ENCODE measurements around the gene IYD.

Gene IYD

GRCh38 chr6:150435360-150435759, 66.5 kb downstream of the IYD start:
- CTCF ChIA-PET, result interaction anchor here (0.7 to 1.0 kb wide), 2 partner anchors 10 to 20 kb away, joined by 3 read pairs; no protein-coding TSS in a partner anchor
- H3K4me3 ChIP-seq (ENCODE audit: low read depth, low read length), result no peak overlapping the region
- H3K4me1 ChIP-seq (ENCODE audit: control insufficient read depth, insufficient read depth, low read length), result no peaks in the 10 kb centered on the region
- H3K27ac ChIP-seq (ENCODE audit: extremely low read depth, low read depth, low read length), result no peak overlapping the region
- POLR2A ChIA-PET, result no interaction called here
- no peaks in the 10 kb centered on the region for H3K9me3 ChIP-seq (ENCODE audit: control insufficient read depth, insufficient read depth, low read depth, low read length)
- no peaks in the 10 kb centered on the region for H3K36me3 ChIP-seq (ENCODE audit: control insufficient read depth in 2 of 2, insufficient read depth in 1 of 2, low read length in 2 of 2)
- TF ChIP-seq, protein P1, sequence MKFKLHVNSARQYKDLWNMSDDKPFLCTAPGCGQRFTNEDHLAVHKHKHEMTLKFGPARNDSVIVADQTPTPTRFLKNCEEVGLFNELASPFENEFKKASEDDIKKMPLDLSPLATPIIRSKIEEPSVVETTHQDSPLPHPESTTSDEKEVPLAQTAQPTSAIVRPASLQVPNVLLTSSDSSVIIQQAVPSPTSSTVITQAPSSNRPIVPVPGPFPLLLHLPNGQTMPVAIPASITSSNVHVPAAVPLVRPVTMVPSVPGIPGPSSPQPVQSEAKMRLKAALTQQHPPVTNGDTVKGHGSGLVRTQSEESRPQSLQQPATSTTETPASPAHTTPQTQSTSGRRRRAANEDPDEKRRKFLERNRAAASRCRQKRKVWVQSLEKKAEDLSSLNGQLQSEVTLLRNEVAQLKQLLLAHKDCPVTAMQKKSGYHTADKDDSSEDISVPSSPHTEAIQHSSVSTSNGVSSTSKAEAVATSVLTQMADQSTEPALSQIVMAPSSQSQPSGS (tag by site-specific recombination; IDR thresholded peaks at IDR 0.05; ENCODE audit: low read depth), result 0 out of 2 replicates have a peak, but pooled peaks have one; percentile 9
- TF ChIP-seq ZNF785 (tag by site-specific recombination; IDR thresholded peaks at IDR 0.05), result no peak

DNA sequence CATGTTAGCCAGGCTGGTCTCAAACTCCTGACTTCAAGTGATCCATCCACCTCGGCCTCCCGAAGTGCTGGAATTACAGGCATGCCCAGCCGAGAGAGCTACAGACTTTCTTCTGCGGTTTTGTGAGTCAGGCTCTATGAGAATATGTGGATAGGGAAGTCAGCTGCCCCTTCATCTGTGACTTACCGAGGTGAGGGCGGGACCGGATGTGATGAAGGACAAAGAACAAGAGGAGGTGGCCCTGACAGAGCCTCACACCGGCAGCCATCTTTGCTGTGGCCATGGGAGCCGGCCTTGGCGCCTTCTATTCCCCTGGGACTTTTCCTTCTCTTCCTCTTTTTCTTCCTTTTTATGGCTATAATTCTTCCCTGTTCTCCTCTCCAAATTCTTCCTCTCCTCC, 67.0 kb downstream of the IYD start:
- Histone ChIP-seq H3K27ac (ENCODE audit: extremely low read depth, low read depth, low read length) (no peak overlapping the region), H3K9me3 (ENCODE audit: control insufficient read depth, insufficient read depth, low read depth, low read length) (no peaks in the 10 kb centered on the region), H3K36me3 (ENCODE audit: control insufficient read depth in 2 of 2, insufficient read depth in 1 of 2, low read length in 2 of 2) (no peaks in the 10 kb centered on the region), H3K4me1 (ENCODE audit: control insufficient read depth, insufficient read depth, low read length) (no peaks in the 10 kb centered on the region), H3K4me3 (ENCODE audit: low read depth, low read length) (no peak overlapping the region)
- TF ChIP-seq ZNF530 (tag by site-specific recombination; IDR thresholded peaks at IDR 0.05; ENCODE audit: low read depth) (no peak), ZNF664 (tag by site-specific recombination; IDR thresholded peaks at IDR 0.05) (no peak), ZNF510 (tag by site-specific recombination; IDR thresholded peaks at IDR 0.05; ENCODE audit: insufficient replicate concordance) (no peak), GLI4 (tag by site-specific recombination; IDR thresholded peaks at IDR 0.05) (no peak)
- ChIA-PET POLR2A (no interaction called here), CTCF (interaction anchor here (0.7 to 1.0 kb wide), 2 partner anchors 11 to 20 kb away, joined by 3 read pairs; no protein-coding TSS in a partner anchor)

- no peak overlapping the region for H3K4me3 ChIP-seq (ENCODE audit: low read depth, low read length)
- ChIA-PET POLR2A (no interaction called here), CTCF (no interaction called here)
- no peaks in the 10 kb centered on the region for H3K4me1 ChIP-seq (ENCODE audit: control insufficient read depth, insufficient read depth, low read length)
- no peak for TF ChIP-seq ZNF248 (tag by site-specific recombination; IDR thresholded peaks at IDR 0.05)
- TF ChIP-seq KLF10 (tag by site-specific recombination; IDR thresholded peaks at IDR 0.05), result no peak
- TF ChIP-seq ZNF133 (tag by site-specific recombination; IDR thresholded peaks at IDR 0.05), result no peak
- no peak for TF ChIP-seq ZEB2 (tag by site-specific recombination; IDR thresholded peaks at IDR 0.05)
- no peak for TF ChIP-seq YY1 (tag by site-specific recombination; IDR thresholded peaks at IDR 0.05)
- no peak for TF ChIP-seq ZNF280D (tag by site-specific recombination; IDR thresholded peaks at IDR 0.05)
- TF ChIP-seq, protein P2, sequence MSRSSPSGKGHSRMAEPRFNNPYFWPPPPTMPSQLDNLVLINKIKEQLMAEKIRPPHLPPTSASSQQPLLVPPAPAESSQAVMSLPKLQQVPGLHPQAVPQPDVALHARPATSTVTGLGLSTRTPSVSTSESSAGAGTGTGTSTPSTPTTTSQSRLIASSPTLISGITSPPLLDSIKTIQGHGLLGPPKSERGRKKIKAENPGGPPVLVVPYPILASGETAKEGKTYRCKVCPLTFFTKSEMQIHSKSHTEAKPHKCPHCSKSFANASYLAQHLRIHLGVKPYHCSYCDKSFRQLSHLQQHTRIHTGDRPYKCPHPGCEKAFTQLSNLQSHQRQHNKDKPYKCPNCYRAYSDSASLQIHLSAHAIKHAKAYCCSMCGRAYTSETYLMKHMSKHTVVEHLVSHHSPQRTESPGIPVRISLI (tag by site-specific recombination; IDR thresholded peaks at IDR 0.05), result no peak
- TF ChIP-seq ZNF157 (tag by site-specific recombination; IDR thresholded peaks at IDR 0.05), result no peak
- no peak for TF ChIP-seq ZNF18 (tag by site-specific recombination; IDR thresholded peaks at IDR 0.05)
- no peak for TF ChIP-seq HIC1 (tag by site-specific recombination; IDR thresholded peaks at IDR 0.05)
- no peaks in the 10 kb centered on the region for H3K36me3 ChIP-seq (ENCODE audit: control insufficient read depth in 2 of 2, insufficient read depth in 1 of 2, low read length in 2 of 2)
- H3K9me3 ChIP-seq (ENCODE audit: control insufficient read depth, insufficient read depth, low read depth, low read length), result no peaks in the 10 kb centered on the region
- no peak overlapping the region for H3K27ac ChIP-seq (ENCODE audit: extremely low read depth, low read depth, low read length)
Observed at GRCh38 chr6:150439373-150439772, 70.6 kb downstream of the IYD start.

Measured in HEK293 (cell line).